HG03159 (cell line): ENCODE data around the gene OR2V1.
"Not testable (repeated sequence)": the region's sequence is repeated elsewhere in the genome, so short reads cannot be mapped to it uniquely, and the experiment has no call there.

Experiments
- ATAC-seq: cut with Tn5 transposase; IDR thresholded peaks from one replicate; pipeline ENCODE4 v1.9.1; 2021; ENCODE audit warnings: mild to moderate bottlenecking, moderate library complexity; ENCODE audit not compliant: unreplicated experiment

OR2V1 gene

GRCh38 chr5:181160755-181161533 is 30.0 kb upstream of the OR2V1 start:
- not testable (repeated sequence) for ATAC-seq

GRCh38 chr5:181160152-181160754 is 29.3 kb upstream of the OR2V1 start:
- peak; percentile 53 for ATAC-seq

- ATAC-seq: peak; percentile 77
Measured at GRCh38 chr5:181159286-181160151, 28.6 kb upstream of the OR2V1 start.

GRCh38 chr5:181158869-181159268 is 27.9 kb upstream of the OR2V1 start:
- ATAC-seq: no peak

- ATAC-seq: no peak
Measured at GRCh38 chr5:181156758-181157157, 25.8 kb upstream of the OR2V1 start.

- no peak for ATAC-seq
Measured at GRCh38 chr5:181153814-181154213, 22.8 kb upstream of the OR2V1 start.

GRCh38 chr5:181152406-181152805 is 21.4 kb upstream of the OR2V1 start:
- no peak for ATAC-seq

GRCh38 chr5:181151146-181151545 is 20.2 kb upstream of the OR2V1 start:
- no peak for ATAC-seq

GRCh38 chr5:181149806-181150733 is 19.1 kb upstream of the OR2V1 start:
- no peak for ATAC-seq

- ATAC-seq: no peak
Measured at GRCh38 chr5:181149355-181149754, 18.4 kb upstream of the OR2V1 start.

GRCh38 chr5:181146927-181147636 is 16.1 kb upstream of the OR2V1 start, which contains the start of gene OR2V2:
OR2V2 (plus strand) TSS chr5:181147586; CDS start chr5:181154943, 7,357 bp downstream.
- ATAC-seq: not testable (repeated sequence)

GRCh38 chr5:181145133-181145532 is 14.2 kb upstream of the OR2V1 start:
- no peak for ATAC-seq

- ATAC-seq: no peak
Measured at GRCh38 chr5:181142054-181142453, 11.1 kb upstream of the OR2V1 start.

GRCh38 chr5:181140766-181141165 is 9.8 kb upstream of the OR2V1 start:
- no peak for ATAC-seq

GRCh38 chr5:181138258-181138657 is 7.3 kb upstream of the OR2V1 start:
- ATAC-seq: no peak

GRCh38 chr5:181136361-181136955 is 5.5 kb upstream of the OR2V1 start:
- no peak for ATAC-seq

GRCh38 chr5:181134259-181134658 is 3.3 kb upstream of the OR2V1 start:
- no peak for ATAC-seq

- ATAC-seq: no peak
Measured at GRCh38 chr5:181133610-181134231, 2.8 kb upstream of the OR2V1 start.

- ATAC-seq: no peak
Measured at GRCh38 chr5:181133083-181133482, 2.1 kb upstream of the OR2V1 start.
